Smooth muscle cell of bladder (primary cell): Measurements from ENCODE around the gene GID4. TPM values are rescaled to one million over a fixed set of nuclear protein-coding genes. Genes with fewer than 3 reads are reported as not detected.

Experiments used
- total RNA-seq: library from RNA; depleted of rRNA; stranded (reverse); fragments of >200 nt; gene quantifications from 2 replicates; pipeline ENCODE4 v1.2.3, GENCODE V29; 2014

GID4 gene
- 5.3 and 8.3 TPM in 2 replicates for total RNA-seq

GRCh38 chr17:18038861-18039534 lies at the start of gene GID4, which contains the start of gene ATPAF2:
Gene GID4 (plus strand): TSS chr17:18039408. CDS start chr17:18039465, 57 bp downstream.
Gene ATPAF2 (minus strand): TSS chr17:18039168. CDS start chr17:18039013, 155 bp downstream.

GRCh38 chr17:18087610-18088491 lies 48.6 kb downstream of the GID4 start, which contains the start of gene DRG2:
Gene DRG2 (plus strand): TSS chr17:18087948. CDS start chr17:18088024, 76 bp downstream.

GRCh38 chr17:18108401-18109312 lies 69.4 kb downstream of the GID4 start, which contains the start of gene MYO15A:
Gene MYO15A (plus strand): TSS chr17:18108756. CDS start chr17:18118801, 10,045 bp downstream.

Other genes starting within 250 kb of the GID4 start
- gene SREBF1, start 202.4 kb upstream of the GID4 start, total RNA-seq, result 39.4 and 42.8 TPM in 2 replicates
- 15.4 and 18.8 TPM in 2 replicates for gene TOM1L2, start 67.0 kb upstream of the GID4 start, total RNA-seq
- gene DRC3, start 66.5 kb upstream of the GID4 start, total RNA-seq, result 0.55 and 0.71 TPM in 2 replicates
- 15.5 and 19.3 TPM in 2 replicates for gene ATPAF2, start 240 bp upstream of the GID4 start, total RNA-seq
- gene DRG2, start 48.5 kb downstream of the GID4 start, total RNA-seq, result 30.0 and 31.2 TPM in 2 replicates
- 0.55 and 0.85 TPM in 2 replicates for gene MYO15A, start 69.3 kb downstream of the GID4 start, total RNA-seq
- gene ALKBH5, start 144.4 kb downstream of the GID4 start, total RNA-seq, result 95.1 and 153 TPM in 2 replicates
- 27.4 and 33.5 TPM in 2 replicates for gene LLGL1, start 186.2 kb downstream of the GID4 start, total RNA-seq
- 316 and 351 TPM in 2 replicates for gene FLII, start 219.3 kb downstream of the GID4 start, total RNA-seq
- 9.1 and 10.6 TPM in 2 replicates for gene MIEF2, start 221.3 kb downstream of the GID4 start, total RNA-seq